HG02571 (cell line): ENCODE data around the gene ZNF488.

Experiments used
- ATAC-seq: cut with Tn5 transposase; IDR thresholded peaks from one replicate; pipeline ENCODE4 v1.9.1; 2021; ENCODE audit warnings: mild to moderate bottlenecking, moderate library complexity; ENCODE audit not compliant: unreplicated experiment

ZNF488 gene

DNA sequence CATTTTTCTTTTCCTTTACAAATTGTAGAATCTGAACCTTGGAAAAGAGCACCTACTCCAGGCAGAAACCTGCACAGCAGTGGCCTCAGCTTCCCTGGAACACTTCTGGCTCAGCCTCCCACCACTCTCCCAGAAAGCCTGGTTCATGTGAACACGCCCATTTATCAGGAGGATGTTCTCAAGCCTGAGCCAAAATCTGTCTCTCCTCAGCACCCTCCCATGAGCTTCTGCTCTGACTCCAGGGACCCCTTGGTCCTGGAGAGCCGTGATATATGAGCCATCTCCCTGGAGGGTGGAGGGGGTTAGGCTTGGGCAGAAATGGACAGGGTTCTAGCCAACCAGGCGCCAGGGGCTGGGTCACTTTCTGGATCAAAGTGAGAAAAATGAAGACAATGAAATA, 51.7 kb downstream of the ZNF488 start:
- no peak for ATAC-seq

DNA sequence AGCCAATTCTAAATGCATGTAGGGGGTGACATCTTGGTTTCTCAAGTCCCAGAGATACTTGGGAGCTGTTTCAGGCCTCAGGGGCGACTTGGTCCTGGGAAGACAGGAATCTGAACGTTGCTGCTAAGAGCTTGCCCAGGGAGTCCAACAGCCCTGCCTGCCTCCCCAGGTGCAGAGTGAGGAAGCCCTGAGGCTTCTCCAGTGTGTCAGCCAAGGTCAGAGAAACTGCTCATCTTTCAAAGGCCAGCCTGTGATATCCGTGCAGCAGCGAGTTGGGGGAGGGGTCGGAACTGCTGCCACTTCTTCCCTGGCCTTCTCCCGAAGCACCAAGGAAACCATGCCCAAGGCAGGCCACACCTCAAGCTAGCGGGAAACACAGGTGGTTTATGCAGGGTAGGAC, 52.1 kb downstream of the ZNF488 start:
- ATAC-seq = no peak

- no peak for ATAC-seq
Observed at GRCh38 chr10:47331491-47331890, 52.6 kb downstream of the ZNF488 start.

GRCh38 chr10:47330804-47331203, 53.3 kb downstream of the ZNF488 start:
- no peak for ATAC-seq

GRCh38 chr10:47330366-47330765, 53.7 kb downstream of the ZNF488 start:
- no peak for ATAC-seq

DNA sequence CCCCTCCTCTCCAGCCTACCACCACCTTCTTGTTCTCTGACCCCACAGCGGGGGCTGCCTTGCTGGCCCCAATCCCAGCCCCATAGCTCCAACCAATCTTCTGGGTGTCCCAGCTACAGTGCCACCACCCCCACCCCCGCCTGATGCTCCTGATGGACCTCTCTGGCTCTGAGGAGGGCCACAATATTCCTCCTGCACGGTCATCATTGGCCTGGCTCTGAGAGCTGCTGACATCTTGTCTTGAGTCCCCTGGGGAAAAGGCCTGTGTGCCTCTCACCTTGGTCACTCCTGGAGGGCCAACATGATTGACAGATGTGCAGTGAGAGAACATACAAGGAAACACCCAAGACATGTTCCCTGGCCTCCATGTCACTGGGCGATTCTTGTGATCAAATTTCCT, 54.2 kb downstream of the ZNF488 start:
- no peak for ATAC-seq

- ATAC-seq = no peak
Observed at GRCh38 chr10:47326927-47327330, 57.2 kb downstream of the ZNF488 start.

GRCh38 chr10:47326306-47326926, 57.7 kb downstream of the ZNF488 start:
- ATAC-seq = no peak

GRCh38 chr10:47325303-47326291, 58.5 kb downstream of the ZNF488 start:
- no peak for ATAC-seq

DNA sequence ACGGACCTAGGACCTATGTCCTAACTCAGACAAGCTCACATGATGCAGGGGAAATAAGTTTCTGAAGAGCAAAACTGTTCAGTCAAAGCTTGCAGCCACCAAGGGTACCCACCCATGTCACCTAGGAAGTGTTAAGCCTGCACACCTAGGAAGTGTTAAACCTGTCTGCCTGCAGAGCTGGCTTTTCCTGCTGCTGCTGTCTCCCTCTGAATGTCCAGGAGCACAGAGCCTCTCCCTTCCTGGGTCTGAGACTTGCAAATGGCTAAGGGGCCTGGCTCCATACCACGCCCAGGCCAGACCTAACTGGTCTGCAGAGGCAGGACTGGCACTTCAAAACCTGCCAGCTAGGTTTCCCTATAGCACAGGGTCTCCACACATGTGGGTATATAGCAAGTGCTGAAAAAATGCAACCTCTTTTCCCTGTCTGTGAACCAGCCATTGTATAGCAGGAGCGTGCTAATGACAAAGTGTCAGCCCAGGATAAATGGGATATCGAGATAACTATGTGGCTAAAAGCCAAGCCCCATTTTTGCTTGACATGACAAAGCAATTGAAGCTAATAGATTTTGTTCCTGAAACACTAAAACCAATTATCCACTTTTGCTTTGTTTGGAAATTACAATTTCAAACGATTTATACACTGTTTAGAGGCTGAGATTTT, 60.3 kb downstream of the ZNF488 start:
- no peak for ATAC-seq

DNA sequence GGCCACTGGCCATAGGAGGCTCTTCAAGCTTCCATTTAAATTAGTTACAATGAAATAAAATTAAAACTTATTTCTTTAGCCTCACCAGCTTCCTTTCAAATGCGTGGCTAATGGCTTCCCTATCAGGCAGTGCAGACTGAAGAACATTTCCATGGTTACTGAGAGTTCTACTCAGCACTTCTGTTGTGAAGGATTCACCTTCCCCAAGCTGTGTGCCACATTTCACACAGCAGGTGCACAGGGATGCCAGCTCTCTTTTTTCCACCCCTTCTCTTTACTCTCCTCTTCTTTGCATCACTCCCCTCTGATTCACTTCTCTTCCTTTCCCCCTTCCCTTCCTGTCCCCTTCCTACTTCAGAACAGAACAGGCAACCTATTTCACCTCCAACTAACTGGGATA, 61.0 kb downstream of the ZNF488 start:
- no peak for ATAC-seq

DNA sequence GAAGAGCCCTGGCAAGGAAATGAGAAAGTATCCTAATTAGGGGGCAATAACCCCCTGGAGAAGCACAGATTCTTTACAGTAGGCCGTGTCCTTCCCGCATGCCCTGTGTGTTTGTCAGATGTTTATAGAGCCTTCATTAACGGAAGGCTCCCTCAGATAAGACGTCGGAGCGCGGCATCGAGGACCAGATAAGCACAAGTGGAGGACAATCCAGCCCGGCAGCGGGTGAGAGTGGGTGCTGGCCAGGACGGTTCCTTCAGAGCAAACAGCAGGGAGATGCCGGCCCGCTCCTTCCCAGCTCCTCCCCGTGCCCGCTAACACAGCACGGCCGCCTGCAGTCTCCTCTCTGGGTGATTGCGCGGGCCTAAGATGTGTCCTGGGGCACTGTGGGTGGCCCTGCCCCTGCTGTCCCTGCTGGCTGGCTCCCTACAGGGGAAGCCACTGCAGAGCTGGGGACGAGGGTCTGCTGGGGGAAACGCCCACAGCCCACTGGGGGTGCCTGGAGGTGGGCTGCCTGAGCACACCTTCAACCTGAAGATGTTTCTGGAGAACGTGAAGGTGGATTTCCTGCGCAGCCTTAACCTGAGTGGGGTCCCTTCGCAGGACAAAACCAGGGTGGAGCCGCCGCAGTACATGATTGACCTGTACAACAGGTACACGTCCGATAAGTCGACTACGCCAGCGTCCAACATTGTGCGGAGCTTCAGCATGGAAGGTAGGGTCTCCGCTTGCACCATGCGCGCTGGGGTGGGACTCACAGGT, 61.6 kb downstream of the ZNF488 start, which contains the start of gene GDF2:
TSS of gene GDF2 (plus strand) at position 155 of the 762 bp plus-strand sequence. CDS start at position 370, 215 bp downstream.
- ATAC-seq = no peak

DNA sequence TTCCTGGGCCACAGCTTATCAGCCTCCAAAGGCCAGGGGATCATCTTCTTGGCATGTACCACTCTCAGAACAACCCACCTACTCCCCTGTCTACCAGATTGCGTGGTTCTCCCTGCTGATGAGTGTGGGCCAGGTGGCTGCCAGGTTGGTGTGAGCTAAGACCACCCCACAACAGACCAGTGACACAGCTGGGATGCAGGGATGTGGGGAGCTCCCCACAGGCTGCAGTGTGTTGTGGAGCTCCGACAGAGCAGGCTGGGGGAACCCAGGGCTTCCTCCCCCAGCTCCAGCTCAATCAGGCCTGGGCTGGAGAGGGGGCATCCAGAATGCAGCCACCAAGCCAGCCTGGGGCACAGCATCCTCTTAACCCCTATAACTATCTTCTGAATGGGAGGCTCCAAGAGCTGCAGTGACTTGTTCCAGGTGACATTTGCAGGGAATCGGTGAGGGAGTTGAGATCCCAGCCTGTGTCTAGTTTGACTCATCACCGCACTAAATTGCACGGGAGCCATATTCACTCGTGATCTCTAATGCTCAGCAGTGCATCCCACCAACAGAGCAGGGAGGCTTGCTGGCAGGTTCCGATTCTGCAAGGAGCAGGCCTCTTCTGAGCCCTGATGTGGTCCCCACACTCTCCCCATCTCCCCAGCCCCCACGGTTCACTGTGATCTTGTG, 62.4 kb downstream of the ZNF488 start:
- no peak for ATAC-seq

DNA sequence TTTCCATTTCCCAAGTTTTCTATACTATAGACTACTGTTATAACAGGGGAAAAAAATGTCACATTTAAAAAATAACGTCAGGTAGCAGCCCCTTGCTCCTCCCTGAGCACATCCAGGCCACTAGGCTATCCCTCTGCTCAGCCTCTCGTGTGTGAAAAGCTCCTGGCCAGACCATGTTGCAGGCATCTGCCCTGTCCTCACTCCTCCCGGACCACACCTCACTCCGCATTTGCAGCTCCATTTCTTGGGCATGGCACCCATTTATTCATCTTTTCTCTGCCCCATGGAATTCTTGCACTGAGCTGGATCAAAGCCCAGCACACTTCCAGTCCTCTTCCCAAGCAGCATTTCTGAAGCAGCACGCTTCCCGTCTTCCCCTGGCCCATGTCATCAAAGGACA, 63.3 kb downstream of the ZNF488 start:
- no peak for ATAC-seq

DNA sequence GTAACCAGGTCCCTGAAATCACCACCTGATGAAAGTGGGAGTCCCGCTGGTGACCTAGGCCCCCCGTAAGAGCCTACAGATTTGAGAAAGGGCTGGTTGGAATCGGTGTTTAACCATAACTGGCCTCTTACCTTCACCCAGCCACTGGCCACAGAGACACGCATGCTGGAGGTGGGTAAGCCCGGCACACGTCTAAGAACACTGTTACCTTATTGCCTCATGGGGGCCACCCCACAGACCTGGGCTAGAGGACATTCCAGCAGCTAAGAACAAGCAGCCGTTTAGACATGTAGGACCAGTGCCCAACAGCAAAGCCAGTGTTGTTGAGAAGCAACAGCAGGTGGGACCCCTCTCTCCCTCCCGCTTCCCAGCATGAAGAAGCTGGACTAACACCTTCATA, 64.3 kb downstream of the ZNF488 start:
- ATAC-seq = no peak

DNA sequence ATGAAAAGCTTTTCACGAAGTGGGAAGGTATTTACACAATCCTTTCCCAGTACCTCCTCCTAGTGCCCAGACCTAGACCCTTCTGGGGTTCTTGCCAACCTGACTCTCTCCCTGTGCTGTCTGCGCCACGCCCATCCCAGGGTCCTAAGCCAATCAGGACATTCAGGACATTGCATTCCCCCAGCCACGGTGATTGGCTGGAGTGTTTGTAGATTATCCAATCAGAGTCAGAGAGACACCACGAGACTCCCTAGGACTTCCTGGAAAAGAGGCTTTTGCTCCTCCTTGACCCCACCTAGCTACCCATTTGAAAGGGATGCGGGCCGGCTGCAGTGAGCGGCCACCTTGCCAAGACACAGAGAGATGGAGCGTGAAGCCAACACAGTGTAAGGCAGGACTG, 65.4 kb downstream of the ZNF488 start:
- no peak for ATAC-seq

DNA sequence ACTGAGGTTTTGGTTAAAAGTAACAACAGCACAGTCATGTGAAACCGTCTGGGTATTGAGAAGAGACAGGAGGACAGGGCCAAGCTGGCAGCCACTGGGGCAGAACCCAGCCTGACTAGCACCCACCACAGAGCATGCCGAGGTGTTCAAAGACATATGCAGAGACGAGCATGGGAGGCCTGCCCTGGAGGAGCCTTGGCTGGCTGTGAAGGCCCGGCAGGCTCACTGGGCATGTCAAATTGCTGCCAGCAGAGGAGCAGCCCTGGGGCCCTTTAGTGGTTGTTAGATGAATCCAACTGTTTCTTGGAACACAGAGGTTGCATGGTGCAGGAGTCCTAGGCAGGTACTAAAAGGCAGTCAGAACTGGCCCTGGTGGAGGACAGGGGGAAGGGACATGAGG, 66.8 kb downstream of the ZNF488 start:
- ATAC-seq = no peak

- no peak for ATAC-seq
Observed at GRCh38 chr10:47316131-47316530, 68.0 kb downstream of the ZNF488 start.
